Germinal center (tissue), 1 donor: Measurements from ENCODE around the gene LRRC36.
A peak's percentile ranks its signal among the peaks of the same experiment; 100 is the strongest.

ENCODE experiments used
- DNase-seq: peaks from one replicate; pipeline ENCODE4 v3.0.0; 2012; ENCODE audit warnings: mixed read lengths, low spot score

The LRRC36 gene

GRCh38 chr16:67425061-67425460, 98.4 kb downstream of the LRRC36 start:
- no peak for DNase-seq

GRCh38 chr16:67425580-67425979, 99.0 kb downstream of the LRRC36 start:
- DNase-seq, result no peak

- no peak for DNase-seq
These were observed 99.4 kb downstream of the LRRC36 start for GRCh38 chr16:67426022-67426421.

- DNase-seq, result no peak
These were observed 100.3 kb downstream of the LRRC36 start for GRCh38 chr16:67426950-67427349.

GRCh38 chr16:67428146-67428731, 101.6 kb downstream of the LRRC36 start:
- peak; percentile 75 for DNase-seq

GRCh38 chr16:67429053-67429798, 102.6 kb downstream of the LRRC36 start:
- no peak for DNase-seq

- no peak for DNase-seq
These were observed 103.3 kb downstream of the LRRC36 start for GRCh38 chr16:67429799-67430503.

GRCh38 chr16:67430504-67430976, 103.9 kb downstream of the LRRC36 start:
- peak; percentile 47 for DNase-seq

- peak; percentile 46 for DNase-seq
These were observed 104.6 kb downstream of the LRRC36 start, which contains the start of gene HSD11B2 for GRCh38 chr16:67430977-67431774. Gene HSD11B2, plus strand, starts transcription at chr16:67431121. Its CDS starts 128 bp downstream, at chr16:67431249.

GRCh38 chr16:67431775-67432505, 105.3 kb downstream of the LRRC36 start:
- no peak for DNase-seq

GRCh38 chr16:67432506-67432890, 105.9 kb downstream of the LRRC36 start:
- no peak for DNase-seq

GRCh38 chr16:67433131-67433719, 106.6 kb downstream of the LRRC36 start:
- DNase-seq, result no peak
